NT2/D1 (cell line): Measurements from ENCODE around the gene DRC3.

Source experiments
- DNase-seq: peaks from one replicate; pipeline ENCODE4 v3.0.0-alpha.2; 2011; ENCODE audit warnings: low read depth, low spot score
- H3K27me3 ChIP-seq: 2 replicates; pipeline ENCODE4 v1.6.0; 2011; ENCODE audit warnings: mild to moderate bottlenecking; ENCODE audit not compliant: insufficient read length, insufficient read depth
- H3K36me3 ChIP-seq: 2 replicates; pipeline ENCODE4 v1.6.1; 2011; ENCODE audit warnings: mild to moderate bottlenecking, low read length, mixed read lengths; ENCODE audit not compliant: insufficient read depth, insufficient read length
- H3K4me1 ChIP-seq: 2 replicates; pipeline ENCODE4 v1.5.1; 2011; ENCODE audit not compliant: insufficient read depth, insufficient read length
- H3K4me3 ChIP-seq: 2 replicates; pipeline ENCODE4 v1.5.1; 2011; ENCODE audit warnings: low read depth; ENCODE audit not compliant: insufficient read length
- H3K9ac ChIP-seq: 2 replicates; pipeline ENCODE4 v1.6.0; 2011; ENCODE audit warnings: low read depth; ENCODE audit not compliant: insufficient read length
- H3K9me3 ChIP-seq: 2 replicates; pipeline ENCODE4 v1.5.1; 2011; ENCODE audit warnings: mild to moderate bottlenecking, low read length; ENCODE audit not compliant: insufficient read depth
- SUZ12 ChIP-seq: IDR thresholded peaks from 2 replicates; pipeline ENCODE4 v1.6.1; 2011; ENCODE audit not compliant: insufficient read length, insufficient read depth; ENCODE audit errors: extremely low read depth
- YY1 ChIP-seq: IDR thresholded peaks from 2 replicates; pipeline ENCODE4 v1.6.1; 2011; ENCODE audit not compliant: insufficient read length, insufficient read depth
- ZNF274 ChIP-seq: IDR thresholded peaks from 2 replicates; pipeline ENCODE4 v1.6.1; 2011; ENCODE audit warnings: mild to moderate bottlenecking, low read depth, low read length

The DRC3 gene

GRCh38 chr17:17959520-17960361 is 12.9 kb upstream of the DRC3 start:
- H3K9ac ChIP-seq: no peak overlapping the region
- H3K9me3 ChIP-seq: peaks cover 7% of the 10 kb centered on the region; the same call in 1 of the 2 replicates
- no peak for DNase-seq
- H3K27me3 ChIP-seq: no peaks in the 10 kb centered on the region
- peaks cover 6% of the 10 kb centered on the region for H3K4me1 ChIP-seq
- H3K4me3 ChIP-seq: no peak overlapping the region
- H3K36me3 ChIP-seq: no peaks in the 10 kb centered on the region
- no peak for TF ChIP-seq ZNF274

- DNase-seq: no peak
- Histone ChIP-seq H3K9ac (no peak overlapping the region), H3K4me3 (no peak overlapping the region), H3K9me3 (peaks cover 7% of the 10 kb centered on the region; the same call in 1 of the 2 replicates), H3K4me1 (peaks cover 6% of the 10 kb centered on the region), H3K36me3 (no peaks in the 10 kb centered on the region), H3K27me3 (no peaks in the 10 kb centered on the region)
- TF ChIP-seq ZNF274: no peak
- no peak for TF ChIP-seq SUZ12
- no peak for TF ChIP-seq YY1
Observed at GRCh38 chr17:17960500-17961030, 12.1 kb upstream of the DRC3 start.

- Histone ChIP-seq H3K36me3 (no peaks in the 10 kb centered on the region), H3K9ac (no peak overlapping the region), H3K4me3 (no peak overlapping the region), H3K27me3 (no peaks in the 10 kb centered on the region), H3K9me3 (no peaks in the 10 kb centered on the region), H3K4me1 (peaks cover 6% of the 10 kb centered on the region)
- no peak for DNase-seq
- TF ChIP-seq ZNF274: no peak
- TF ChIP-seq SUZ12: no peak
- no peak for TF ChIP-seq YY1
Observed at GRCh38 chr17:17963066-17963465, 9.6 kb upstream of the DRC3 start.

- TF ChIP-seq SUZ12 (no peak), ZNF274 (no peak), YY1 (no peak)
- no peak for DNase-seq
- peaks cover 2% of the 10 kb centered on the region for H3K4me1 ChIP-seq
- H3K27me3 ChIP-seq: no peaks in the 10 kb centered on the region
- H3K4me3 ChIP-seq: no peak overlapping the region
- H3K9ac ChIP-seq: no peak overlapping the region
- no peaks in the 10 kb centered on the region for H3K9me3 ChIP-seq
- H3K36me3 ChIP-seq: no peaks in the 10 kb centered on the region
Observed at GRCh38 chr17:17963694-17964436, 8.8 kb upstream of the DRC3 start.

- DNase-seq: no peak
- H3K4me1 ChIP-seq: no peaks in the 10 kb centered on the region
- H3K36me3 ChIP-seq: no peaks in the 10 kb centered on the region
- no peak overlapping the region for H3K4me3 ChIP-seq
- no peak for TF ChIP-seq YY1
- no peak for TF ChIP-seq ZNF274
- no peak for TF ChIP-seq SUZ12
- no peaks in the 10 kb centered on the region for H3K27me3 ChIP-seq
- H3K9me3 ChIP-seq: no peaks in the 10 kb centered on the region
- H3K9ac ChIP-seq: no peak overlapping the region
Observed at GRCh38 chr17:17964710-17965109, 8.0 kb upstream of the DRC3 start.

DNA sequence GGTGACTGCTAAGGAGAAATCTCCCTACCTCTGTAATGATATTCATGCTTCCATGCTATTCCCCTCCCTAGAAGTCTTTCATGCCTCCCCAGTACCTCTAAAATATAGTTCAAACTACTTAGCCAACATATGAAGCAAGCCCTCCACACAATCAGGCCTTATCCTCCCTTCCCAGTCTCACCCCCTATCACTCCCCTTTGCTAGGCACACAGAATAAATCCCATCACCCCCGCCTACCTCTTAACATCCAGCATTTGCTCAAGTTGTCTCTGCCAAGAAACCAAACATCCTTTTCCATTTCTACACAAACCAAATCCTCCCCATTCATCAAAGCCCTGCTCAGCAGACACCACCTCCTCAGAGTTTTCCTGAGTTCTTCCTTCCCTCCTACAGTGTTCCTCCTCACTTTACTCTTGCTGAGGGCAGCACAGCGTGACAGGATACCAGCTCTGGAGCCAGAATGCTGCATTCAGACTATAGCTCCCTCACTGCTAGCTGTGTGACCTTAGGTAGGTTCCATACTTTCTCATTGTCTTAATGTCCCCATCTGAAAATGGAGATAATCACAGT is 7.4 kb upstream of the DRC3 start:
- DNase-seq: no peak
- Histone ChIP-seq H3K4me3 (no peak overlapping the region), H3K9me3 (no peaks in the 10 kb centered on the region), H3K27me3 (no peaks in the 10 kb centered on the region), H3K36me3 (no peaks in the 10 kb centered on the region), H3K4me1 (no peaks in the 10 kb centered on the region), H3K9ac (no peak overlapping the region)
- TF ChIP-seq SUZ12 (no peak), YY1 (no peak), ZNF274 (no peak)

- TF ChIP-seq SUZ12 (no peak), YY1 (no peak), ZNF274 (no peak)
- H3K4me1 ChIP-seq: no peaks in the 10 kb centered on the region
- H3K27me3 ChIP-seq: peaks cover 3% of the 10 kb centered on the region
- H3K36me3 ChIP-seq: no peaks in the 10 kb centered on the region
- no peak overlapping the region for H3K4me3 ChIP-seq
- no peaks in the 10 kb centered on the region for H3K9me3 ChIP-seq
- H3K9ac ChIP-seq: no peak overlapping the region
- no peak for DNase-seq
Observed at GRCh38 chr17:17966399-17966798, 6.3 kb upstream of the DRC3 start.
